Measurements from ENCODE around the gene KCNQ1. TPM values are rescaled to one million over a fixed set of nuclear protein-coding genes. Genes with fewer than 3 reads are reported as not detected.

Gene KCNQ1
- total and polyA plus RNA-seq, 2 of the 13 experiments (the other 11 are each of a cell fraction or from before 2014, with no cell fraction given) = 0.02 to 0.08 TPM

DNA sequence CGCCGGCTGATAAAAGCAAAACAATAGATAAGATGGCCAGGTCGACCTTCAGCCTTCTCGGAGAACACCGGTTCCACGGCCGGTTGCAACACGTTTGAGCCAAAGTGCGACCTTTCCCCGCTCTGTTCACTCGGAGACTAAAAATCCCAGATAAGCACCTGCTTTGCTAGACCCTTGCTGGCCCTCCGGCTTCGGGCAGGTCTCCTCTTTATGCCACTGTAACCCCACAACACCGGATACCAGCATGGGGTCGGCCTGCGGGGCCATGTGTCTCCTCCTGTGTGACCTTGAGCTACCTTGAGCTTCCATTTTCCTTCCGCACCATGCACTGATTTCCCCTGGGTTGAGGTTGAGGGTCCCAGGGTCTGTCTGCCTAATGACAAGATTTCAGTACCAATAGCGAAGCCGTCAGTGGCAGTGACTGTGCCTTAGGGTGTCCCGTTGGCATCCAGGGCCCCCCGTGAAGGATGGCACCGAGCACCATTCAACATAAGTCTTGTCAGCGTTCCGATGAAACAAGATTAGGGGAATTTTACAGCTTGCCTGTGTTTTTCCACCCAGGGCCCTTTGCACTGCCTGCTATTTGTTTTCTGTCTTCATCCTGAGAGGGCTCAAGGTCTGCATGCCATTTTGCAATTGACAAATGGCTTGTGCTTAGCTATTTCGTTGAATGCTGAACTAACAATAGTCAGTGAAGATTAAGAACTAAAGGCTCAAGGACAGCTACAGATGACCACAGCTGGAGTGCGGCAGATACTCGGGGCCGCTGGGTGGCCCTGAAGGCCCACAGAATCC, 118.6 kb downstream of the KCNQ1 start (continued):
- TF ChIP-seq NFIB (CRISPR knock-in tag; IDR thresholded peaks at IDR 0.05; ENCODE audit: borderline replicate concordance) = no peak
- peak; percentile 64; the same call in 1 of the 2 replicates for TF ChIP-seq ZFX (CRISPR knock-in tag; IDR thresholded peaks at IDR 0.05; ENCODE audit: low read depth)
- no peak for TF ChIP-seq CHD2 (IDR thresholded peaks at IDR 0.05; ENCODE audit: low read depth, low read length)
- no peak for TF ChIP-seq TGIF2 (CRISPR knock-in tag; IDR thresholded peaks at IDR 0.05)
- TF ChIP-seq ZNF44 (CRISPR knock-in tag; IDR thresholded peaks at IDR 0.05) = no peak
- TF ChIP-seq, protein P1, sequence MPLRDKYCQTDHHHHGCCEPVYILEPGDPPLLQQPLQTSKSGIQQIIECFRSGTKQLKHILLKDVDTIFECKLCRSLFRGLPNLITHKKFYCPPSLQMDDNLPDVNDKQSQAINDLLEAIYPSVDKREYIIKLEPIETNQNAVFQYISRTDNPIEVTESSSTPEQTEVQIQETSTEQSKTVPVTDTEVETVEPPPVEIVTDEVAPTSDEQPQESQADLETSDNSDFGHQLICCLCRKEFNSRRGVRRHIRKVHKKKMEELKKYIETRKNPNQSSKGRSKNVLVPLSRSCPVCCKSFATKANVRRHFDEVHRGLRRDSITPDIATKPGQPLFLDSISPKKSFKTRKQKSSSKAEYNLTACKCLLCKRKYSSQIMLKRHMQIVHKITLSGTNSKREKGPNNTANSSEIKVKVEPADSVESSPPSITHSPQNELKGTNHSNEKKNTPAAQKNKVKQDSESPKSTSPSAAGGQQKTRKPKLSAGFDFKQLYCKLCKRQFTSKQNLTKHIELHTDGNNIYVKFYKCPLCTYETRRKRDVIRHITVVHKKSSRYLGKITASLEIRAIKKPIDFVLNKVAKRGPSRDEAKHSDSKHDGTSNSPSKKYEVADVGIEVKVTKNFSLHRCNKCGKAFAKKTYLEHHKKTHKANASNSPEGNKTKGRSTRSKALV (CRISPR knock-in tag; IDR thresholded peaks at IDR 0.05) = peak; percentile 72; the same call in 1 of the 2 replicates
- TF ChIP-seq REXO4 (CRISPR knock-in tag; IDR thresholded peaks at IDR 0.05; ENCODE audit: borderline replicate concordance) = no peak
- TF ChIP-seq, protein P2, sequence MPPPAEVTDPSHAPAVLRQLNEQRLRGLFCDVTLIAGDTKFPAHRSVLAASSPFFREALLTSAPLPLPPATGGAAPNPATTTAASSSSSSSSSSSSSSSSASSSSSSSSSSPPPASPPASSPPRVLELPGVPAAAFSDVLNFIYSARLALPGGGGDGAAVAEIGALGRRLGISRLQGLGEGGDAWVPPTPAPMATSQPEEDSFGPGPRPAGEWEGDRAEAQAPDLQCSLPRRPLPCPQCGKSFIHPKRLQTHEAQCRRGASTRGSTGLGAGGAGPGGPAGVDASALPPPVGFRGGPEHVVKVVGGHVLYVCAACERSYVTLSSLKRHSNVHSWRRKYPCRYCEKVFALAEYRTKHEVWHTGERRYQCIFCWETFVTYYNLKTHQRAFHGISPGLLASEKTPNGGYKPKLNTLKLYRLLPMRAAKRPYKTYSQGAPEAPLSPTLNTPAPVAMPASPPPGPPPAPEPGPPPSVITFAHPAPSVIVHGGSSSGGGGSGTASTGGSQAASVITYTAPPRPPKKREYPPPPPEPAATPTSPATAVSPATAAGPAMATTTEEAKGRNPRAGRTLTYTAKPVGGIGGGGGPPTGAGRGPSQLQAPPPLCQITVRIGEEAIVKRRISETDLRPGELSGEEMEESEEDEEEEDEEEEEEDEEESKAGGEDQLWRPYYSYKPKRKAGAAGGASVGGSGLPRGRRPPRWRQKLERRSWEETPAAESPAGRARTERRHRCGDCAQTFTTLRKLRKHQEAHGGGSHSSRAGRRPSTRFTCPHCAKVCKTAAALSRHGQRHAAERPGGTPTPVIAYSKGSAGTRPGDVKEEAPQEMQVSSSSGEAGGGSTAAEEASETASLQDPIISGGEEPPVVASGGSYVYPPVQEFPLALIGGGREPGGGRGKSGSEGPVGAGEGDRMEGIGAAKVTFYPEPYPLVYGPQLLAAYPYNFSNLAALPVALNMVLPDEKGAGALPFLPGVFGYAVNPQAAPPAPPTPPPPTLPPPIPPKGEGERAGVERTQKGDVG (CRISPR knock-in tag; IDR thresholded peaks at IDR 0.05; ENCODE audit: borderline replicate concordance) = 0 out of 2 replicates have a peak, but pooled peaks have one; percentile 46
- TF ChIP-seq ZNF839 (CRISPR knock-in tag; IDR thresholded peaks at IDR 0.05; ENCODE audit: borderline replicate concordance) = no peak; the same call in 1 of the 2 replicates
- TF ChIP-seq ATAD3A (CRISPR knock-in tag; IDR thresholded peaks at IDR 0.05) = no peak
- TF ChIP-seq ZNF713 (CRISPR knock-in tag; IDR thresholded peaks at IDR 0.05) = 0 out of 2 replicates have a peak, but pooled peaks have one; percentile 86
- TF ChIP-seq, protein P3, sequence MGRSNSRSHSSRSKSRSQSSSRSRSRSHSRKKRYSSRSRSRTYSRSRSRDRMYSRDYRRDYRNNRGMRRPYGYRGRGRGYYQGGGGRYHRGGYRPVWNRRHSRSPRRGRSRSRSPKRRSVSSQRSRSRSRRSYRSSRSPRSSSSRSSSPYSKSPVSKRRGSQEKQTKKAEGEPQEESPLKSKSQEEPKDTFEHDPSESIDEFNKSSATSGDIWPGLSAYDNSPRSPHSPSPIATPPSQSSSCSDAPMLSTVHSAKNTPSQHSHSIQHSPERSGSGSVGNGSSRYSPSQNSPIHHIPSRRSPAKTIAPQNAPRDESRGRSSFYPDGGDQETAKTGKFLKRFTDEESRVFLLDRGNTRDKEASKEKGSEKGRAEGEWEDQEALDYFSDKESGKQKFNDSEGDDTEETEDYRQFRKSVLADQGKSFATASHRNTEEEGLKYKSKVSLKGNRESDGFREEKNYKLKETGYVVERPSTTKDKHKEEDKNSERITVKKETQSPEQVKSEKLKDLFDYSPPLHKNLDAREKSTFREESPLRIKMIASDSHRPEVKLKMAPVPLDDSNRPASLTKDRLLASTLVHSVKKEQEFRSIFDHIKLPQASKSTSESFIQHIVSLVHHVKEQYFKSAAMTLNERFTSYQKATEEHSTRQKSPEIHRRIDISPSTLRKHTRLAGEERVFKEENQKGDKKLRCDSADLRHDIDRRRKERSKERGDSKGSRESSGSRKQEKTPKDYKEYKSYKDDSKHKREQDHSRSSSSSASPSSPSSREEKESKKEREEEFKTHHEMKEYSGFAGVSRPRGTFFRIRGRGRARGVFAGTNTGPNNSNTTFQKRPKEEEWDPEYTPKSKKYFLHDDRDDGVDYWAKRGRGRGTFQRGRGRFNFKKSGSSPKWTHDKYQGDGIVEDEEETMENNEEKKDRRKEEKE (IDR thresholded peaks at IDR 0.05) = no peak
- TF ChIP-seq, protein P4, sequence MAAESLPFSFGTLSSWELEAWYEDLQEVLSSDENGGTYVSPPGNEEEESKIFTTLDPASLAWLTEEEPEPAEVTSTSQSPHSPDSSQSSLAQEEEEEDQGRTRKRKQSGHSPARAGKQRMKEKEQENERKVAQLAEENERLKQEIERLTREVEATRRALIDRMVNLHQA (CRISPR knock-in tag; IDR thresholded peaks at IDR 0.05) = no peak
- TF ChIP-seq PAX8 (CRISPR knock-in tag; IDR thresholded peaks at IDR 0.05; ENCODE audit: borderline replicate concordance) = no peak
- no peak for TF ChIP-seq TP53 (CRISPR knock-in tag; conservative IDR thresholded peaks at IDR 0.05)
- TF ChIP-seq ZBTB1 (CRISPR knock-in tag; IDR thresholded peaks at IDR 0.05; ENCODE audit: borderline replicate concordance) = no peak
- TF ChIP-seq SKI (IDR thresholded peaks at IDR 0.05; ENCODE audit: partially characterized antibody) = no peak
- TF ChIP-seq IKZF1 (IDR thresholded peaks at IDR 0.05) = no peak
- no peak for TF ChIP-seq FOXM1 (CRISPR knock-in tag; IDR thresholded peaks at IDR 0.05)
- peak; percentile 69; the same call in 1 of the 2 replicates for TF ChIP-seq FOXK1 (CRISPR knock-in tag; IDR thresholded peaks at IDR 0.05; ENCODE audit: borderline replicate concordance, low read depth)
- peak; percentile 71; the same call in 1 of the 2 replicates for TF ChIP-seq ZNF644 (CRISPR knock-in tag; IDR thresholded peaks at IDR 0.05; ENCODE audit: low read depth)
- TF ChIP-seq POLR2AphosphoS5 (IDR thresholded peaks at IDR 0.05; ENCODE audit: low read depth, low read length) = no peak
- TF ChIP-seq ZNF264 (CRISPR knock-in tag; IDR thresholded peaks at IDR 0.05) = peak; percentile 18; the same call in 1 of the 2 replicates

Data from HepG2 (cell line).